Retina (tissue), 1 donor: ENCODE measurements around the gene DLL1.

Experiments
- DNase-seq: peaks from one replicate; pipeline ENCODE4 v3.0.0-alpha.2; 2016

The DLL1 gene

GRCh38 chr6:170249817-170250216 is 41.1 kb downstream of the DLL1 start:
- DNase-seq = no peak

DNA sequence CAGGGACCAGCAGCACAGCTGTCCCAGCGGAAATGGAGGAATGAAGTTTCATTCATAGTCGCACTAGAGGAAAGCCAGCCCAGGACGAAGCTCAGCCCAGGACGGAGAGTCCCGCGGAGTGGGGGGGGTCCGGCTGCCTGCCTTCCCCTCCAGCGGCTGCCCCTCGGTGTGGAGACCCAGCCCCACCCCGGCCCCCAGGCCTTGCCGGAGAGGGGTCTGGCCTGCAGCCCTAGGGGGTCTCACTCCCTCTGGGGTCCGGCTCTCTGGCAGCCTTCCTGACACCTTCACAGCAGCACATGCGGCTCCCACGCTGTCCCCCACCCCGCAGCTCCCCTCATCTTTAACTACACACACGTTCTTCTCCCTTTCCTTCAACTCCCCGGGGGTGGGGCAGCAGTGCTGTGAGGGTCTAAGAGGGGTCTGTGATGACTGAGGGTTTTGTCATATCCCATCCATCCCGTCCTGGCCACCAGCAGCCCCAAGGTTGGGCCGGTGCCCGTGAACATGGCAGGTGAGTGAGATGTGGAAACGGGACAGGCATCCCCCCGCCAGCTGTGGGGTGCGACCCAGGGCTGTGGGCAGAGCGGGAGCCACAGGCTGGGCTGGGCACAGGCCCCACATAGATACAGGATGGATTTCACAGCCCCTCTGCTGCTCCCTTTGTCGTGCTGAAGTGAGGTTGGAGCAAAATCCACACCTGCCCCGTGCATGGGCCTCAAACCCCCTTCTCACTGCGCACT is 41.8 kb downstream of the DLL1 start:
- DNase-seq = no peak

- peak; percentile 60 for DNase-seq
Observed at GRCh38 chr6:170248111-170248805, 42.6 kb downstream of the DLL1 start.

- DNase-seq = no peak
Observed at GRCh38 chr6:170247178-170247701, 43.6 kb downstream of the DLL1 start.

DNA sequence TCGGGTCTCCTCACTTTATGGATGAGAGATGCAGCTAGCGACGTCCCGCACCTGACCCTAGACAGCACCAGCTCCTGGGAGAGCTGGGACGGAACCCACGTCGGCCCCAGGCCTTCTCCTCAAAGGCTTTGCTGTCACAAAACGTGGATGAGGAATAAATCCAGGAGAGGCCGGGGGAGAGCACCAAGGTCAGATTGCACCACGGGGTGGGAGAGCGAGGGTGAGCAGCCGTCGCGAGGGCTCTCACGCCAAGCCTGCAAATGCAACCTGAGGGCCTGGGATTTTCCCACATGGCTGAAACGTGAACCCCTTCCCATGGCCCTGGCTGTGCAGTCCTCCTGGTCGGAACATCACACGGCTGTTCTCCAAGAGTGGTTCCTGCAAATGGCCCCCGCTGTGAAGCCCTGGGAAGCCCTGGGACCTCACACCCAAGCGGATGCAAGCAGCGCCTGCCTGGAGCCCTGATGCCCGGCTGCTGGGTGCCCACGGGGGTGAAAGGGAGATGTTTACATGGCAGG is 45.3 kb downstream of the DLL1 start:
- peak; percentile 34 for DNase-seq

- DNase-seq = peak; percentile 50
Observed at GRCh38 chr6:170244721-170245474, 46.0 kb downstream of the DLL1 start.

DNA sequence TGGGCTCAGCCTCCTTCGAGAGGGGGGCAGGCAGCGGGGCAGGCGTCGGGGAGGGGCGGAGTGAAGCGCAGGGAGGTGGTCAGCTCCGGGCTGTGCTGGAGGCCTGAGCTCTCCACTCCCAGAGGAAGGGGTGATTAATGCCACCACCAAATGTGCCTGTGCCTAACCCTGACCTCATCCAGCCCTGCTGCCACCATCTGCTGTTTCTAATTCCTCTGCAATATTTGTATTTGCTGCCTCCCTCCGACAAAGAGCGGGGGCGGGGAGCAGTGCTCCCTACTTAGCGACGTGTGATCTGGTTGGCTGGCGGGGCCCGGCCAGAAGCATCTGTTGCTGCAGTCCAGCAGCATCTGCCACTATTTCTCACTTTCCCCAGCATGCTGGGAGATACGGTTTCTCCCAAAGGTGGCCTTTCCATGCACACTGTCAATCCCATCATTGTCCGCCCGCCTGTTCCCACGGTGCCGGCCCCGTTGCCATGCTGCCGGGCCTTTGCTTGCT is 47.0 kb downstream of the DLL1 start:
- DNase-seq = peak; percentile 86

- DNase-seq = peak; percentile 43
Observed at GRCh38 chr6:170243386-170243785, 47.5 kb downstream of the DLL1 start.

- DNase-seq = no peak
Observed at GRCh38 chr6:170238741-170239565, 51.9 kb downstream of the DLL1 start.

DNA sequence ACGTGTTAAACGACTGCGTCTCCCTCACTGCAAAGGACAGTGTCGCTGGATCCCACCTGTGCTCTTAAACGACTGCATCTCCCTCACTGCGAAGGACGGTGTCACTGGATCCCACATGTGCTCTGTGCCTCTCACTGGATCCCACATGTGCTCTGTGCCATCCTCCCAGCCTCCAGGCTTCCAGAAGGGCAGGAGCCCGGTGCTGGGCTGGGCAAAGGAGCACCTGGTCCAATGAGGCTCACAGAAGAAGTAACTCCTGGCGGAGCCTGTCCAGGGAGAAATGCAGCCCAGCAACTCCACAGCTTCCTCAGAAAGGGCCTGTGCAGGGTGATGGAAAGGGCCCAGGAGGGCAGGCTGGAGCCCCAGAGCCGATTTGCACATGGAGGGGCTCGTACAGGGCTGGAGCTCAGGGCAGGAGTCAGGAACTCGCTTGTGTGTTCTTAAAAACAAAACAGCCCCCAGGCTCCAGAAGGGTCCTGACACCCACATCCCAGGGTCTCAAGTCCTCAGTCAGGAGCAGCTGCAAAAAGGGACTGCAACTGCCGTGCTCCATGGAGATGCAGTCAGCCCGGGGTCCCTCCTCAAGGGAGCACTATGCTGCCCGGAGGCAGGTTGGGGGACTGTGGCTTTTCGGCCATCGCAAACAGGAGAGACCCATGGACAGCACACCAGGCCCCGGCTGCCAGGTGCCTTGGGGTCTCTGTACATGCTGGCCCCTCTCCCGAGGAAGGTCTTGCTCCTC is 52.7 kb downstream of the DLL1 start:
- no peak for DNase-seq

- no peak for DNase-seq
Observed at GRCh38 chr6:170236131-170236836, 54.6 kb downstream of the DLL1 start.

DNA sequence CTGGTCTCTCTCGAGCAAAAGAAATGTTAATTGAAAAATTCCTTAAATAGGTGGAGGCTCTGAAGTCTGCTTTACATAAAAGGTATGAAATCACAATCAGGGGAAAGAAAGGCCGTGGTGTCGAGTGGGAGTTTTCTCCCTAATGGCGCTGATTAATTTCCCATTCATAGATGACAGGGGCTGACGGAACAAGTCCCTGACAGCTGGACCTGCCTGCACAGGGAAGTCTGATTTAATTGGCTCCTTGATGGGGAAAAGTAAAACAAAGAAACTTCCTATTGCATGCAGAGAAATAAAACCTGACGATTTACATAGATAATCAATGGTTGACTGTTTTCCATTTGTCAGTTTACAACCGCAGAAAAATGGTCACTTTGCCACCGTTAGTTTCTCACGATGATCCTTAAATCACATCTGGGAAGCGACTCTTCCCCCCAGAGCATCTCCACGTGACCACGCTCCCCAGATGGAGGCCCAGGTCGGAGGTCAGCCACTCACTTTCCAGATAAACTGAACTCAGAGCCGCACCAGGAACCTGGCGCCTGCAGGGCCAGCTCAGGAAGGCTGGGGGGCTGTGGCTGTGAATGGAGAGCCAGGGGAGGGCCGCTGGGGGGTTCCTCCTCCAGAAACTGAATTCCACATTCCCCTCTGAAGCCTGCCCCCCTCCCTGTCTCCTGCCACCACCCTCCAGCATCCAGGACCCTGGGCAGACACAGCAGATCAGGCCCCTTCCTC is 55.3 kb downstream of the DLL1 start:
- DNase-seq = no peak

- DNase-seq = no peak
Observed at GRCh38 chr6:170234419-170234818, 56.5 kb downstream of the DLL1 start.

GRCh38 chr6:170233286-170234205 is 57.3 kb downstream of the DLL1 start:
- no peak for DNase-seq
